CD14-positive monocyte (primary cell): ENCODE results near the gene PLXNC1. TPM values are rescaled to one million over a fixed set of nuclear protein-coding genes. Genes with fewer than 3 reads are reported as not detected.

Source experiments
- DNase-seq, 3 donors: peaks; one replicate each; pipeline ENCODE4 v3.0.0-alpha.2; 2011 to 2022
- H2AFZ ChIP-seq: 2 replicates; pipeline ENCODE4 v1.6.0; 2012; ENCODE audit warnings: mild to moderate bottlenecking, low read depth, low read length, inconsistent platforms; ENCODE audit not compliant: insufficient read depth, poor library complexity, severe bottlenecking
- H3K27ac ChIP-seq, 2 donors: 1 replicate in 1 of 2; 2 replicates in 1 of 2; pipeline ENCODE4 v1.5.1; 2012 to 2013; ENCODE audit warnings: low read length in 2 of 2, control low read depth in 1 of 2, inconsistent platforms in 1 of 2, low read depth in 1 of 2, mild to moderate bottlenecking in 1 of 2
- H3K27me3 ChIP-seq, 2 donors: one replicate each; pipeline versions ENCODE4 v1.6.0 to v1.6.1; 2011 to 2013; ENCODE audit warnings: low read length in 2 of 2; ENCODE audit not compliant: control insufficient read depth in 2 of 2, insufficient read depth in 2 of 2
- H3K36me3 ChIP-seq, 2 donors: replicated peaks in 1 of 2; 1 replicate in 1 of 2; 2 replicates in 1 of 2; pipeline versions ENCODE4 v1.5.1 to v1.6.1; 2012 to 2013; ENCODE audit warnings: low read length in 2 of 2, control low read depth in 1 of 2, inconsistent platforms in 1 of 2, mild to moderate bottlenecking in 1 of 2; ENCODE audit not compliant: insufficient read depth in 2 of 2, control insufficient read depth in 1 of 2
- H3K4me1 ChIP-seq, 2 donors: 1 replicate in 1 of 2; 2 replicates in 1 of 2; pipeline versions ENCODE4 v1.5.1 to v1.6.1; 2012 to 2013; ENCODE audit warnings: low read length in 2 of 2, control low read depth in 1 of 2, inconsistent platforms in 1 of 2, mild to moderate bottlenecking in 1 of 2, moderate library complexity in 1 of 2; ENCODE audit not compliant: insufficient read depth in 2 of 2, control insufficient read depth in 1 of 2
- H3K4me2 ChIP-seq: replicated peaks from 2 replicates; pipeline ENCODE3; 2012; ENCODE audit warnings: low read length, moderate library complexity, mild to moderate bottlenecking; ENCODE audit not compliant: poor library complexity, severe bottlenecking; ENCODE audit errors: extremely low read depth
- H3K4me3 ChIP-seq, 3 experiments: fragments of 200-600 bp in 1 of 3; sonication (generic) in 1 of 3; replicated peaks in 1 of 3; 1 replicate in 2 of 3; 2 replicates in 1 of 3; pipeline ENCODE4 v1.5.1; 2011 to 2013; ENCODE audit warnings: low read length in 3 of 3, mild to moderate bottlenecking in 3 of 3, control low read depth in 2 of 3, low read depth in 2 of 3, inconsistent platforms in 1 of 3, moderate library complexity in 1 of 3
- H3K79me2 ChIP-seq: 2 replicates; pipeline ENCODE4 v1.6.0; 2012; ENCODE audit warnings: mild to moderate bottlenecking, control low read depth, inconsistent platforms, low read length, moderate library complexity; ENCODE audit not compliant: insufficient read depth
- H3K9ac ChIP-seq: 2 replicates; pipeline ENCODE4 v1.6.0; 2017; ENCODE audit warnings: low read length, mild to moderate bottlenecking; ENCODE audit not compliant: insufficient read depth, poor library complexity, severe bottlenecking
- H3K9me3 ChIP-seq, 2 donors: replicated peaks in 1 of 2; 1 replicate in 1 of 2; 2 replicates in 1 of 2; pipeline versions ENCODE4 v1.5.1 to v1.6.1; 2012 to 2013; ENCODE audit warnings: low read length in 2 of 2, control low read depth in 1 of 2; ENCODE audit not compliant: control insufficient read depth in 1 of 2, insufficient read depth in 1 of 2
- H4K20me1 ChIP-seq: 2 replicates; pipeline ENCODE4 v1.6.0; 2012; ENCODE audit warnings: mild to moderate bottlenecking, low read length, control low read depth, moderate library complexity; ENCODE audit not compliant: insufficient read depth
- H3K27ac Mint-ChIP-seq, 7 donors: one replicate each; pipeline ENCODE4 v1.8.0; 2020; ENCODE audit warnings: mild to moderate bottlenecking in 7 of 7, mixed read lengths in 7 of 7, moderate library complexity in 6 of 7, inconsistent platforms in 2 of 7
- H3K27me3 Mint-ChIP-seq, 3 donors: one replicate each; pipeline ENCODE4 v1.8.0; 2021 to 2022; ENCODE audit warnings: low read depth in 3 of 3, mild to moderate bottlenecking in 3 of 3, mixed read lengths in 3 of 3, moderate library complexity in 3 of 3, inconsistent platforms in 1 of 3
- H3K36me3 Mint-ChIP-seq, 2 donors: one replicate each; pipeline ENCODE4 v1.8.0; 2020; ENCODE audit warnings: mixed read lengths in 2 of 2, inconsistent platforms in 1 of 2, mild to moderate bottlenecking in 1 of 2
- H3K4me1 Mint-ChIP-seq: one replicate; pipeline ENCODE4 v1.8.0; 2020; ENCODE audit warnings: mild to moderate bottlenecking, mixed read lengths
- H3K4me3 Mint-ChIP-seq, 2 donors: one replicate each; pipeline ENCODE4 v1.8.0; 2020; ENCODE audit warnings: mild to moderate bottlenecking in 2 of 2, mixed read lengths in 2 of 2, moderate library complexity in 1 of 2
- H3K9me3 Mint-ChIP-seq, 7 donors: one replicate each; pipeline ENCODE4 v1.8.0; 2020 to 2022; ENCODE audit warnings: mixed read lengths in 7 of 7, mild to moderate bottlenecking in 6 of 7, moderate library complexity in 6 of 7, inconsistent platforms in 2 of 7
- WGBS: methylation state at CpG from one replicate; pipeline ENCODE4 v1.1.5; 2013; ENCODE audit warnings: missing lambda C conversion rate; ENCODE audit not compliant: insufficient coverage; 5-methylcytosine and 5-hydroxymethylcytosine counted together
- intact Hi-C, 2 donors: fragments of 100-400 bp; cut with micrococcal nuclease; formaldehyde crosslinking; loops; one replicate each; pipeline versions ENCODE4 v1.15.0 to v1.15.1; 2023
- polyA plus RNA-seq, 3 donors: library from polyadenylated mRNA; depleted of rRNA in 1 of 3; unstranded in 2 of 3; stranded (reverse) in 1 of 3; fragments of 300-500 nt in 2 of 3; fragments of >200 nt in 1 of 3; fragmentation: Illumina TruSeq in 2 of 3; gene quantifications; 1 replicate in 2 of 3; 2 replicates in 1 of 3; pipeline ENCODE4 v1.2.3, GENCODE V29; 2012 to 2021
- TF ChIP-seq, protein P1 (sequence below): fragments of 200-600 bp; IDR thresholded peaks from one replicate; pipeline ENCODE4 v1.8.0; 2022; ENCODE audit warnings: antibody characterized with exemption, mild to moderate bottlenecking

PLXNC1 gene
- polyA plus RNA-seq, 3 donors: 14.3 to 35.2 (median 15.4) TPM

DNA sequence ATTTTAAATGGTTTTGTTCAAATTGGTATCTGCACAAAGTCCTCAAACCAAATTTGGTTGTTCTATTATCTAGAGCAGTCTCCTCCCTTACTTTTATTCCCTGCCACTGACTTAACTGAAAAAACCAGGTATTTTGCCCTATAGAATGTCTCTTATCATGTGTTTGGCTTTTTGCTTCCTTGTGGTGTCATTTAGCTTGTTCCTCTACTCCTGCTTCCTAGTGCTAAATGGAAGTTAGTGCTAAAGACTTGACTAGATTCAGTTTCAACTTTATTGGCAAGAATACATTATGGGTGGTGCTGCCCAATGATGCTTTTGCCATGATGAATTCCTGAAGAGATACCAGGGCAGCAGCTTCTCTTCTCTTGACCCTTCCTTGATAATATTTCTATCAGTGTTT, 29.7 kb downstream of the PLXNC1 start:
- TF ChIP-seq, protein P1, sequence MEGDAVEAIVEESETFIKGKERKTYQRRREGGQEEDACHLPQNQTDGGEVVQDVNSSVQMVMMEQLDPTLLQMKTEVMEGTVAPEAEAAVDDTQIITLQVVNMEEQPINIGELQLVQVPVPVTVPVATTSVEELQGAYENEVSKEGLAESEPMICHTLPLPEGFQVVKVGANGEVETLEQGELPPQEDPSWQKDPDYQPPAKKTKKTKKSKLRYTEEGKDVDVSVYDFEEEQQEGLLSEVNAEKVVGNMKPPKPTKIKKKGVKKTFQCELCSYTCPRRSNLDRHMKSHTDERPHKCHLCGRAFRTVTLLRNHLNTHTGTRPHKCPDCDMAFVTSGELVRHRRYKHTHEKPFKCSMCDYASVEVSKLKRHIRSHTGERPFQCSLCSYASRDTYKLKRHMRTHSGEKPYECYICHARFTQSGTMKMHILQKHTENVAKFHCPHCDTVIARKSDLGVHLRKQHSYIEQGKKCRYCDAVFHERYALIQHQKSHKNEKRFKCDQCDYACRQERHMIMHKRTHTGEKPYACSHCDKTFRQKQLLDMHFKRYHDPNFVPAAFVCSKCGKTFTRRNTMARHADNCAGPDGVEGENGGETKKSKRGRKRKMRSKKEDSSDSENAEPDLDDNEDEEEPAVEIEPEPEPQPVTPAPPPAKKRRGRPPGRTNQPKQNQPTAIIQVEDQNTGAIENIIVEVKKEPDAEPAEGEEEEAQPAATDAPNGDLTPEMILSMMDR: no peak
- H3K4me3 ChIP-seq: no peak overlapping the region
- H3K4me3 Mint-ChIP-seq: no peak overlapping the region
- H3K36me3 Mint-ChIP-seq: peaks cover 38 to 50% of the 10 kb centered on the region in 2 donors
- H4K20me1 ChIP-seq: peaks cover 29% of the 10 kb centered on the region
- H3K79me2 ChIP-seq: peaks cover 8% of the 10 kb centered on the region
- intact Hi-C loops: loop anchor here in 1 of 2 donors (10.0 kb wide), 1 partner anchor 467 kb away; no protein-coding TSS in a partner anchor
- peaks cover 61 to 62% of the 10 kb centered on the region in 2 donors for H3K4me1 ChIP-seq
- no peak overlapping the region for H3K4me2 ChIP-seq
- H2AFZ ChIP-seq: no peak overlapping the region
- no peak overlapping the region for H3K27ac ChIP-seq
- H3K9me3 Mint-ChIP-seq: peaks cover 5 to 13% (median 9%) of the 10 kb centered on the region in 7 donors
- DNase-seq: no peak
- peaks cover 0 to 3% (median 2%) of the 10 kb centered on the region in 3 donors for H3K27me3 Mint-ChIP-seq
- H3K9me3 ChIP-seq: peaks cover 5 to 8% of the 10 kb centered on the region in 2 donors
- H3K27me3 ChIP-seq: no peaks in the 10 kb centered on the region
- peak overlapping the region in 1 of 7 donors; percentile 73 for H3K27ac Mint-ChIP-seq
- H3K4me1 Mint-ChIP-seq: peaks cover 55% of the 10 kb centered on the region
- H3K36me3 ChIP-seq: peaks cover 9 to 29% of the 10 kb centered on the region in 2 donors
- no peak overlapping the region for H3K9ac ChIP-seq

DNA sequence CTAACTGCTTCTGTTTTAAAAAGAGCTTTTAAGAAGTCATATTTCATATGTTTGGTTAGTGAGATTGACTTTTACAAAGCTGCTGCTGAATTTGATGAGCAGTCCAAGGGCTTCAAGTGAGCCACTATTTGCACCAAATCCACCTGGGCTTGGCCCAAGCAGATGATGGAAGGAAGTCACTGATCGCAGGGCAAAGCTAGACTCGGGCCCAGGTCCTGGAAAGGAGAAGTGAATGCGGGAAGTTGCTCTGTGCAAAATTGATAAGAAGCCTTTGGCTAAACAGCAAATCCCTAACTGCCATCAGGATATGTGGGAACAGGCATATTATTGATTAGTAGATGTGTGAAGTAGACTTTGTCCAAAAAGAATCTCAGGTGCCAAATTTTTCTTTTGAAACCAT, 30.5 kb downstream of the PLXNC1 start:
- no peak overlapping the region for H3K4me3 ChIP-seq
- WGBS: no CpG with 5 or more reads among the region's 3 CpGs
- peaks cover 5 to 13% (median 9%) of the 10 kb centered on the region in 7 donors for H3K9me3 Mint-ChIP-seq
- no peak overlapping the region for H3K4me2 ChIP-seq
- intact Hi-C loops: loop anchor here in 1 of 2 donors (10.0 kb wide), 1 partner anchor 466 kb away; no protein-coding TSS in a partner anchor
- H3K9ac ChIP-seq: no peak overlapping the region
- H2AFZ ChIP-seq: no peak overlapping the region
- H3K4me1 Mint-ChIP-seq: peaks cover 47% of the 10 kb centered on the region
- H3K27ac ChIP-seq: no peak overlapping the region
- H3K27me3 ChIP-seq: no peaks in the 10 kb centered on the region
- peaks cover 0 to 3% (median 2%) of the 10 kb centered on the region in 3 donors for H3K27me3 Mint-ChIP-seq
- no peak overlapping the region for H3K4me3 Mint-ChIP-seq
- peaks cover 52 to 54% of the 10 kb centered on the region in 2 donors for H3K4me1 ChIP-seq
- peaks cover 12 to 38% of the 10 kb centered on the region in 2 donors for H3K36me3 ChIP-seq
- H3K79me2 ChIP-seq: peaks cover 8% of the 10 kb centered on the region
- TF ChIP-seq, protein P1: no peak
- H3K27ac Mint-ChIP-seq: peak overlapping the region in 4 of 7 donors; percentile 37 to 83 (median 54)
- H3K9me3 ChIP-seq: peaks cover 5 to 8% of the 10 kb centered on the region in 2 donors
- H4K20me1 ChIP-seq: peaks cover 37% of the 10 kb centered on the region
- DNase-seq: peak in 2 of 3 donors; percentile 39 to 42
- peaks cover 38 to 57% of the 10 kb centered on the region in 2 donors for H3K36me3 Mint-ChIP-seq
